OCI-LY7 (cell line): ENCODE results near the gene SEPTIN10.

Experiments
- CTCF ChIP-seq: fragments of 200-600 bp; sonication (generic); conservative IDR thresholded peaks from 2 replicates; pipeline ENCODE4 v1.5.1; 2014; ENCODE audit warnings: mild to moderate bottlenecking, antibody characterized with exemption, low read length, moderate library complexity, mixed read lengths
- EZH2phosphoT487 ChIP-seq: fragments of 200-600 bp; sonication (generic); IDR thresholded peaks from 2 replicates; pipeline ENCODE4 v1.6.1; 2018; ENCODE audit warnings: low read depth, borderline replicate concordance, mild to moderate bottlenecking, mixed run types, antibody characterized with exemption, low read length, moderate library complexity, mixed read lengths

- TF ChIP-seq CTCF (no peak), EZH2phosphoT487 (no peak)
Measured at GRCh38 chr2:109531221-109531620, 82.5 kb downstream of the SEPTIN10 start.
